Nephron progenitor cell (in vitro differentiated cells): Measurements from ENCODE around the gene VASH2.
"Not testable (repeated sequence)": the region's sequence is repeated elsewhere in the genome, so short reads cannot be mapped to it uniquely, and the experiment has no call there.

Source experiments
- DNase-seq: peaks from one replicate; pipeline ENCODE4 v3.0.0; 2021
- H3K27ac Mint-ChIP-seq: 2 replicates; pipeline ENCODE4 v1.8.0; 2021; ENCODE audit warnings: mild to moderate bottlenecking, moderate library complexity, mixed read lengths
- H3K27me3 Mint-ChIP-seq: 2 replicates; pipeline ENCODE4 v1.8.0; 2021; ENCODE audit warnings: mild to moderate bottlenecking, low read depth, mixed read lengths; ENCODE audit not compliant: poor library complexity
- H3K36me3 Mint-ChIP-seq: 2 replicates; pipeline ENCODE4 v1.8.0; 2021; ENCODE audit warnings: low read depth, mixed read lengths
- H3K4me1 Mint-ChIP-seq: 2 replicates; pipeline ENCODE4 v1.8.0; 2021; ENCODE audit warnings: mixed read lengths
- H3K4me3 Mint-ChIP-seq: 2 replicates; pipeline ENCODE4 v1.8.0; 2021; ENCODE audit warnings: mild to moderate bottlenecking, moderate library complexity, mixed read lengths
- H3K9me3 Mint-ChIP-seq: 2 replicates; pipeline ENCODE4 v1.8.0; 2021; ENCODE audit warnings: mild to moderate bottlenecking, moderate library complexity, mixed read lengths
- TF ChIP-seq, protein P1 (sequence below): fragments of 200-600 bp; sonication (generic); IDR thresholded peaks from 2 replicates; pipeline ENCODE4 v1.5.0; 2021; ENCODE audit warnings: antibody characterized with exemption

VASH2 gene

DNA sequence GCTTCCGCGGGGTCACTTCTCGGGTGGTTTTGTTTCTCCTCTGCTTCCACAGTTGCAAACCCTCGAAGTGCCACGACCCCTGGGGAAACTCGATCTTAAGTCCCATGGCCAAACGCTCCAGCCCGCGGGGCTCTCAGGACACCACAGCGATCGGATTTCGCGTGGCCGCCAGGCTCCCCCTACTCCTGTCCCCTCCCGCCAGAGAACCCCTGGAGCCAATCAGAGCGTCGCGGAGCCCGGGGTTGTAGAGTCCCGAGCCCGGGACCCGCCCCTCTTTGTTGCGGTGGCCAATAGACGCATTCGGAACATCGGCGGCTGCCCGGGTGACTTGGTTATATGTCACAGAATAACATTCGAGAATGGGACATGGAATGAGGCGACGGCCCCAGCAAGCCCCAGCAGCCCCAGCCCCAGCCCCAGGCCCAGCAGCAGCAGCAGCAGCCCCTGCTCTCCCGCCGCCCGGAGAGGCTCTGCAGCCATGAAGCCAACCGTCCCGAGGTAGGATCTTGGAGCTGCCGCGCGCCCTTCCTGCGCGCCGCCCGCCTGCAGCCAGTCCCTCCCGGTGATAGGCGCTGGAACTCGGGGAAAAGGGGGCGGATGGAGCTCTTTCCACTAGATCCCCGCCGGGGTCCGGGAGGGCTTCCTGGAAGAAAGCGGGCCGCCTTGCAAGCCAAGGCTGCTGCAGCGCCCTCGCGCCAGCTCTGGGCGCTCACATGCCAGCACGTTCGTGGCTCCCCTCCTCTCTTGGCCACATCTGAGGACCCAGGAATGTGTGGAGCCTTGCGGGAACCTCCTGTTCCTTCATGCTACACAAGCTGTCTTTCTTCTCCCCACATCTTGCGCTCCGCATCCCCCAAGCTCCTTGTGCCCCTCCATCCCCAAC, at the start of gene VASH2:
Gene VASH2 (plus strand): TSS at position 299 of the 883 bp plus-strand sequence. CDS start 1,002 bp downstream, outside the sequence.
- DNase-seq: peak; percentile 90
- H3K4me3 Mint-ChIP-seq: peak within 1 kb of the TSS; percentile 91
- H3K27me3 Mint-ChIP-seq: peaks cover 14% of the 10 kb centered on the region
- TF ChIP-seq, protein P1, sequence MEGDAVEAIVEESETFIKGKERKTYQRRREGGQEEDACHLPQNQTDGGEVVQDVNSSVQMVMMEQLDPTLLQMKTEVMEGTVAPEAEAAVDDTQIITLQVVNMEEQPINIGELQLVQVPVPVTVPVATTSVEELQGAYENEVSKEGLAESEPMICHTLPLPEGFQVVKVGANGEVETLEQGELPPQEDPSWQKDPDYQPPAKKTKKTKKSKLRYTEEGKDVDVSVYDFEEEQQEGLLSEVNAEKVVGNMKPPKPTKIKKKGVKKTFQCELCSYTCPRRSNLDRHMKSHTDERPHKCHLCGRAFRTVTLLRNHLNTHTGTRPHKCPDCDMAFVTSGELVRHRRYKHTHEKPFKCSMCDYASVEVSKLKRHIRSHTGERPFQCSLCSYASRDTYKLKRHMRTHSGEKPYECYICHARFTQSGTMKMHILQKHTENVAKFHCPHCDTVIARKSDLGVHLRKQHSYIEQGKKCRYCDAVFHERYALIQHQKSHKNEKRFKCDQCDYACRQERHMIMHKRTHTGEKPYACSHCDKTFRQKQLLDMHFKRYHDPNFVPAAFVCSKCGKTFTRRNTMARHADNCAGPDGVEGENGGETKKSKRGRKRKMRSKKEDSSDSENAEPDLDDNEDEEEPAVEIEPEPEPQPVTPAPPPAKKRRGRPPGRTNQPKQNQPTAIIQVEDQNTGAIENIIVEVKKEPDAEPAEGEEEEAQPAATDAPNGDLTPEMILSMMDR: no peak
- peak within 1 kb of the TSS; percentile 21 for H3K27ac Mint-ChIP-seq
- H3K36me3 Mint-ChIP-seq: peaks cover 24% of the 10 kb centered on the region
- H3K9me3 Mint-ChIP-seq: peaks cover 7% of the 10 kb centered on the region
- H3K4me1 Mint-ChIP-seq: peaks cover 42% of the 10 kb centered on the region

DNA sequence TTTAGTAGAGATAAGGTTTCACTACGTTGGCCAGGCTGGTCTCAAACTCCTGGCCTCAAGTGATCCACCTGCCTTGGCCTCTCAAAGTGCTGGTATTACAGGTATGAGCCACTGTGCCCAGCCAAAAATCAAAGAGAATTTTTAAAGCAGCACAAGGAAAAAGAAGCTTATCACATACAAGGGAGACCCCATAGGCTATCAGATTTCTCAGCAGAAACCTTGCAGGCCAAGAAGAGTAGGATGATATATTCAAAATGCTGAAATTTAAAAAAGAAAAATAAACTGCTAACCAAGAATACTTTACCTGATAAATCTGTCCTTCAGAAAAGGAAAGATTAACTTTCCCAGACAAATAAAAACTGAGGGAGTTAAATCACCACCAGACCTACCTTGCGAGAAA, 49.1 kb upstream of the VASH2 start:
- Mint-ChIP-seq H3K4me1 (peaks cover 2% of the 10 kb centered on the region), H3K4me3 (no peak overlapping the region), H3K27ac (no peak overlapping the region), H3K36me3 (peaks cover 70% of the 10 kb centered on the region), H3K27me3 (no peaks in the 10 kb centered on the region), H3K9me3 (peaks cover 70% of the 10 kb centered on the region)
- no peak for DNase-seq
- TF ChIP-seq, protein P1: no peak

DNA sequence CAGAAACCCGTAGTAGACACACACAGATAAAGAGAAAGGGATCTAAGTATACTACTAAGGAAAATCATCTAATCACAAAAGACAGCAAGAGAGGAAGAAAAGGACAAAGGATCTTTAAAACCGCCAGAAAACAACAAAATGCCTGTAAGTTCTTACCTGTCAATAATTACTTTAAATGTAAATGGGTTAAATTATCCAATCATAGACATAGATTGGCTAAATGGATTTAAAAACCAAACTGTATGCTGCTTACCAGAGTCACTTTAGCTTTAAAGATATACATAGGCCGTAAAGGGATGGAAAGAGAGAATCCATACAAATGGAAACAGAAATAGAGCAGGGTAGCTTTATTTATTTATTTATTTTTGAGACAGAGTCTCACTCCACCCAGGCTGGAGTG, 48.3 kb upstream of the VASH2 start:
- H3K4me3 Mint-ChIP-seq: no peak overlapping the region
- H3K36me3 Mint-ChIP-seq: peaks cover 67% of the 10 kb centered on the region
- no peak for DNase-seq
- H3K27ac Mint-ChIP-seq: no peak overlapping the region
- peaks cover 70% of the 10 kb centered on the region for H3K9me3 Mint-ChIP-seq
- H3K27me3 Mint-ChIP-seq: peaks cover 2% of the 10 kb centered on the region
- peaks cover 6% of the 10 kb centered on the region for H3K4me1 Mint-ChIP-seq
- TF ChIP-seq, protein P1: no peak

DNA sequence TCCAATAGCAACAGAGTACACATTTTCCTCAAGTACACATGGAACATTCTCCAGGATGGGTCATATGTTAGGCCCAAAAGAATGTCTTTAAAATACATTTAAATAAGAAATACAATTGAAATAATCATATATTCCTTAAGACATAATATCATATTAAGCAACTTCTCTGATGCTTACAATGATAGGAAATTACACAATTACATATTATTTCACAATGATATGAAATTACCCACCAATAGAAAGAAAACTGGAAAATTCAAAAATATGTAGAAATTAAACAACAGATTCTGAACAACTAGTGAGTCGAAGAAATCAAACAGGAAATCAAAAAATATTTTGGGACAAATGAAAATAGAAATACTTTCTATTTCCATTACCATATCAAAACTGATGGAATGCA, 46.7 kb upstream of the VASH2 start:
- Mint-ChIP-seq H3K36me3 (peaks cover 51% of the 10 kb centered on the region), H3K27ac (no peak overlapping the region), H3K9me3 (peaks cover 73% of the 10 kb centered on the region), H3K4me3 (no peak overlapping the region), H3K27me3 (peaks cover 18% of the 10 kb centered on the region), H3K4me1 (peaks cover 9% of the 10 kb centered on the region)
- TF ChIP-seq, protein P1: no peak
- no peak for DNase-seq

DNA sequence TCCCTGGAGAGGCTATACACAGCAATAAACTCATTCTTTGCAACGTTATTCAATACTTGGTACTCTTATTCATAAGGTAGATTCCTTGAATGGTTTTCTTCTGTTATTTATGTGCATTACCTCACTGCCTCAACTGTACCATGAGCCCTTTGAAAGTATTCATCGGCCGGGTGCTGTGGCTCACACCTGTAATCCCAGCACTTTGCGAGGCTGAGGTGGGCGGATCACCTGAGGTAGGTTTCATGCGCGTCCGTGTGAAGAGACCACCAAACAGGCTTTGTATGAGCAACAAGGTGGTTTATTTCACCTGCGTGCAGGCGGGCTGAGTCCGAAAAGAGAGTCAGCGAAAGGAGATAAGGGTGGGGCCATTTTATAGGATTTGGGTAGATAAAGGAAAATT, 42.3 kb upstream of the VASH2 start:
- H3K36me3 Mint-ChIP-seq: peaks cover 22% of the 10 kb centered on the region
- peaks cover 19% of the 10 kb centered on the region for H3K4me1 Mint-ChIP-seq
- DNase-seq, H3K4me3 Mint-ChIP-seq, H3K27ac Mint-ChIP-seq: not testable (repeated sequence)
- H3K9me3 Mint-ChIP-seq: peaks cover 33% of the 10 kb centered on the region
- peaks cover 61% of the 10 kb centered on the region for H3K27me3 Mint-ChIP-seq

DNA sequence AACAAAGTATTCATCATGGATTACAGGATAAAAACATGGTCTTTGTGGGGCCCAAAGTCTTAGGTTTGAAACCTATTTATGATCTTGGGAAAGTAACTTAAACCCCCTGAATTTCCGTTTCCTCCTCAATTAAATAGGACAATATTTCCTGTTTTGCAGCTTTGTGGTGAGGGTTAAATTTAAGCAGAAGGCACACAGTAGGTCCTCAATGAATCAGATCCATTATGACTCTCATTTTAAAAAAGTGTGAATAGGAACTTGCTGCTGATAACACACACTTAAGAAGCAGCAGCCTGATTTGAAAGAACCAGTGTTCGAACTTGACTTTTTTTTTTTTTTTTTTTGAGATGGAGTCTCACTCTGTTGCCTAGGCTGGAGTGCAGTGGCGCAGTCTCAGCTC, 41.4 kb upstream of the VASH2 start:
- Mint-ChIP-seq H3K9me3 (peaks cover 24% of the 10 kb centered on the region), H3K27ac (no peak overlapping the region), H3K4me3 (no peak overlapping the region), H3K27me3 (peaks cover 69% of the 10 kb centered on the region), H3K36me3 (peaks cover 21% of the 10 kb centered on the region), H3K4me1 (peaks cover 25% of the 10 kb centered on the region)
- TF ChIP-seq, protein P1: no peak
- no peak for DNase-seq
